GM12878 (cell line): ENCODE results near the gene MTHFR. TPM values are rescaled to one million over a fixed set of nuclear protein-coding genes. Genes with fewer than 3 reads are reported as not detected.

ENCODE experiments used
- ATF2 ChIP-seq: IDR thresholded peaks from 2 replicates; pipeline ENCODE4 v1.6.1; 2012; ENCODE audit warnings: low read length, inconsistent platforms
- ATF7 ChIP-seq: fragments of 450-650 bp; IDR thresholded peaks from 2 replicates; pipeline ENCODE4 v1.6.1; 2016; ENCODE audit warnings: low read depth, mild to moderate bottlenecking
- CHD1 ChIP-seq: IDR thresholded peaks from 2 replicates; pipeline ENCODE4 v1.6.1; 2012; ENCODE audit warnings: low read depth, low read length, improper control_type of control experiment
- E4F1 ChIP-seq: fragments of 450-650 bp; IDR thresholded peaks from 2 replicates; pipeline ENCODE4 v1.6.1; 2018; ENCODE audit warnings: borderline replicate concordance, mild to moderate bottlenecking; ENCODE audit not compliant: partially characterized antibody
- FOXM1 ChIP-seq: IDR thresholded peaks from 2 replicates; pipeline ENCODE4 v1.6.1; 2012; ENCODE audit warnings: low read depth, mild to moderate bottlenecking, inconsistent platforms, low read length, moderate library complexity
- MEF2B ChIP-seq: fragments of 450-650 bp; IDR thresholded peaks from 2 replicates; pipeline ENCODE4 v1.6.1; 2018; ENCODE audit warnings: mild to moderate bottlenecking, moderate library complexity; ENCODE audit not compliant: partially characterized antibody, poor library complexity, severe bottlenecking
- MYC ChIP-seq: IDR thresholded peaks from 2 replicates; pipeline ENCODE4 v1.6.1; 2011; ENCODE audit warnings: mild to moderate bottlenecking, low read length, moderate library complexity, inconsistent platforms; ENCODE audit not compliant: insufficient read depth, insufficient replicate concordance, insufficient read length, severe bottlenecking
- NBN ChIP-seq: fragments of 450-650 bp; IDR thresholded peaks from 2 replicates; pipeline ENCODE4 v1.6.1; 2016
- PML ChIP-seq: IDR thresholded peaks from 2 replicates; pipeline ENCODE4 v1.6.1; 2012; ENCODE audit warnings: low read length, inconsistent platforms
- RCOR1 ChIP-seq: conservative IDR thresholded peaks from 2 replicates; pipeline ENCODE4 v1.6.1; 2012; ENCODE audit warnings: low read depth, low read length, improper control_type of control experiment
- USF2 ChIP-seq: IDR thresholded peaks from 2 replicates; pipeline ENCODE4 v1.6.1; 2011; ENCODE audit warnings: low read depth, low read length, improper control_type of control experiment, borderline replicate concordance
- ZBTB4 ChIP-seq: fragments of 450-650 bp; formaldehyde crosslinking; IDR thresholded peaks from 2 replicates; pipeline ENCODE4 v1.4.0; 2022; ENCODE audit warnings: mild to moderate bottlenecking, moderate library complexity
- ZNF622 ChIP-seq: fragments of 450-650 bp; IDR thresholded peaks from 2 replicates; pipeline ENCODE4 v1.6.1; 2017; ENCODE audit warnings: mild to moderate bottlenecking, inconsistent platforms
- polyA plus RNA-seq, 11 experiments: library from polyadenylated mRNA; depleted of rRNA in 4 of 11; unstranded in 6 of 11; stranded (reverse) in 5 of 11; fragments of >200 nt; fragmentation: Nextera tagmentation in 4 of 11; fragmentation: Illumina TruSeq in 1 of 11; extraction: Ambion mirVana in 4 of 11; extraction: Trizol in 1 of 11; gene quantifications; 1 replicate in 1 of 11; 2 replicates in 10 of 11; pipeline versions ENCODE4 v1.2.1 to v1.2.3, GENCODE V29; 2011 to 2016; ENCODE audit warnings: inconsistent platforms in 2 of 11, missing spikeins in 2 of 11, low read depth in 1 of 11
- total RNA-seq, 4 experiments: library from RNA; depleted of rRNA in 3 of 4; stranded (reverse); fragments of >200 nt in 3 of 4; fragmentation: Illumina TruSeq in 1 of 4; extraction: Trizol in 1 of 4; gene quantifications; 2 replicates each; pipeline versions ENCODE4 v1.2.1 to v1.2.3, GENCODE V29; 2013 to 2021

Gene MTHFR
- total and polyA plus RNA-seq, 10 of the 15 experiments (the other 5 are each of a cell fraction or from before 2014, with no cell fraction given) = 1.0 to 16.8 (median 9.4) TPM

GRCh38 chr1:11736746-11737639 is 68.8 kb downstream of the MTHFR start (continued):
- no peak for TF ChIP-seq ZBTB4 (CRISPR knock-in tag)
- TF ChIP-seq MEF2B = no peak
- TF ChIP-seq CHD1 = no peak
- no peak for TF ChIP-seq E4F1
- no peak for TF ChIP-seq ZNF622
- TF ChIP-seq PML = no peak
- TF ChIP-seq ATF7 = no peak
- no peak for TF ChIP-seq NBN
- TF ChIP-seq MYC = no peak
- no peak for TF ChIP-seq FOXM1
- TF ChIP-seq ATF2 = no peak
- no peak for TF ChIP-seq USF2
- no peak for TF ChIP-seq RCOR1
